HG02840 (cell line): ENCODE data around the gene ATP8A2.
"Not testable (repeated sequence)": the region's sequence is repeated elsewhere in the genome, so short reads cannot be mapped to it uniquely, and the experiment has no call there.

Experiments
- ATAC-seq: cut with Tn5 transposase; IDR thresholded peaks from one replicate; pipeline ENCODE4 v1.9.1; 2021; ENCODE audit warnings: mild to moderate bottlenecking, moderate library complexity, moderate number of reproducible peaks; ENCODE audit not compliant: unreplicated experiment, low FRiP score

ATP8A2 gene

DNA sequence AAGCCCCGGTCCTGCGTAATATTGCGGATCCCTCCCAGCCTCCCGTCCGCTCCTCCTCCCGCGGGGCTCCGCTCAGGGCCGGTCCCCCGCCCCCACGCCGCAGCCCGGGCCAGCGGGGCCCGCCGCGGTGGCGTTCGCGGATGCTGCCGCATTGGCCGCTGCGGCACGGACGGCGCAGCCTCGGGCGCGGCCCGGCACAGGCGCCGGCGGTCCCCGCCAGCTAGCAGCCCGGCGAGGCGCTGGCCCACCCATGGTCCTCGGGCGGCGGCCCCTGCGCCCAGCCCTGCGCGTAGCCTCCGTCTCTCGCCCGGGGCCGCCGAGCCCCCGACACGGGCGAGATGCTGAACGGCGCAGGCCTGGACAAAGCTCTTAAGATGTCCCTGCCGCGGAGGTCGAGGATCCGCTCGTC, at the start of gene ATP8A2:
Gene ATP8A2, plus strand, starts transcription at position 100 of the 409 bp plus-strand sequence. Its CDS starts 239 bp downstream, at position 339.
- ATAC-seq, result no peak

DNA sequence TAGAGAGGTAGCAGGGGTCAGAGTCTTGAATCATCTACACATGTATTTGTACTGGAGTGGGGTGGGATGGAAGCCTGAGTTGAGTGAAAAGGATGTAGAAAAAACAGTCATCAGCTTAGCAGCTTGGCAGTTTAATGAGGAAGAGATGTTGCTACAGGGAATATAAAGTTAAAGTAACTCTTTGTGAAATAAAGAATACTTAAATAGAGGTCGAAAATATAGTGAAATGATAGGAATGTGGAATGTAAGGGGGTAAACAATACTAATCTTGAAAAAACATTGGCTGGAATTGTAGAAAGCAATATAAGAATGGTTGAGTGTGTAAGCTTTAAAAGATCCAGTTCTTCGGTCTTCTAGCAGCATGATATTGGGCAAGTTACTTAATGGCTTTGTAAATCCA, 47.7 kb upstream of the ATP8A2 start:
- ATAC-seq, result no peak

DNA sequence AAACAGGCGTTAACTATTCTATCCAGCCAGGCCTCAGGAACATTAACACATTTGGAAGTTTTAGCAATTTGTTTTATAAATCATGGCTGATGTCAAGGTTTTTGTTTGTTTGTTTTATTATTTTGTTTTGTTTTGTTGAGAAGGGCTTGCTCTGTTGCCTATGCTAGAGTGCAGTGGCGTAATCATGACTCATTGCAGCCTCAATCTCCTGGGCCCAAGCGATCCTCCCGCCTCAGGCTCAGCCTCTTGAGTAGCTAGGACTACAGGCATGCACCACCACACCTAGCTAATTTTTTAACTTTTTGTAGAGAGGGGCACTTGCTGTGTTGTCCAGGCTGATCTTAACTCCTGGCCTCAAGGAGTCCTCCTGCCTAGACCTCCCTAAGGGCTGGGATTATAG, 42.1 kb upstream of the ATP8A2 start:
- no peak for ATAC-seq

DNA sequence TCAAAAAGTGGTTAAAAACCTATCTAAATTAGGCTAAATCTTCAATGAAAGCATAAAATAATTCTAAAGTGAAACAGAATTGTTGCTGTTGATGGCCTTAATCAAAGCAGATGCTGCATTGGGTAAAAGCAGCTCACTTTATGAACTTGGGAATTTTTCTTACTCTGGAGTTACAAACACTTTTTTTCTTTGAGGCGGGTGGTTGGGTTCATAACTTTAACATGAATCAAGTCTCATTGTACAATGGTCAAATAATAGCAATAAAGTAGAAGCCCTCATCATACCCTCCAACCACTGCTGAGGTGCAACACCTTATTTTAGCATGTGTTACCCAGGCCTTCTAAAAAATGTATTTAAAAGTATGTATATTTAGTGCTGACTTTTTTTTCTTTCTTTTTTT, 41.2 kb upstream of the ATP8A2 start:
- ATAC-seq, result no peak

DNA sequence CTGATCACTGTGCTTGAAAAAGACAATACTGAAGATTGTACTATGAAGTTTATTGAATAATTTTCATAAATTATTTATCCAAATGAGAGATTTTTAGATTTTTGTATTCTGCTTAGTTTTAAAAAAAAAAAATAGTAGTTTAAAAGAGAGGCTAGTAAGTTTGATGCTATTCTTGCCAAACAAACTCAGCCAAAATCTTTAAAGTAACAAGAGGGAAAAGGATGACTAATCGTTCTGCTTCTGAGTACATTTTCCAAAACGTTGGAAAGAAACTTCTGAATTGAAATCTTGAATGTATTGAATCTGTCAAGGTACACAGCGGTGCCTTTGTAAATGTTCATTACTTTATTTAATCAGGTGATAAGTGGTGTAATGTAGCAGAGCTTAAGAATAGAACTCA, 35.9 kb upstream of the ATP8A2 start:
- no peak for ATAC-seq

DNA sequence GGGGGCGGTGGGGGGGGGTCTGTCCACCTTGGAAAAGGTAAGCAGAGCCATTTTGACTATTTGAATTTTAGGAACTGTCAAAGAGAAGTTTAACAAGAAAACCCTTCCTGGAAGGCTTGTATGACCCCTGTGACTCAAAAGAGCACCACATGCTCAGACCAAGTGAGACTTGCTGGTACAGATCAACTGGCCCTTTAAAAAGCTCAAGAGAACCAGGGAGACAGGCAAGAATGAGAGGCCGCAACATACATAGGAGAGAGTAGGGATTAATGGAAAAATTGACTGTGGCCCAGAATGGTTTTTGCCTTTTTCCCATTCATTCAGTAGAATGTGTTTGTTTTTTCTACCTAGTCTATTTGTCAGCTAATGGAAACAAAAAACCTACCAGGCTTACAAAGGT, 26.2 kb upstream of the ATP8A2 start:
- no peak for ATAC-seq

DNA sequence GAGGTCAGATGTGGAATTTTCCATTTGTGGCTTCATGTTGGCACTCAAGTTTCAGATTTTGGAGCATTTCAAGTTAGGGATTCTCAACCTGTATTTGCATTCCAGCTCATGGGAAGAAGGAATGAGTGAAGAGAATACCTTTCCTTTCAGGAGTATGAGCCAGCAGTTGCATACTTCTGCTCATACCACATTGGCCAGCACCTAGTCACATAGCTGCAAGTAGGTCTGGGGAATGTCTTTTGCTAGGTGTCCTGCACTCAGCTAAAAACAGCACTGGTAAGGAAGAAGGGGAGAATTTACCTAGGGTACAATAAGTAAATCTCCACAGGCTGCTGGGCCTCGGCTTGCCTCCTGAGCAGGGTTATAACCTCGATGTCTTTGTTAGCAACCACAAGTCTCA, 24.6 kb upstream of the ATP8A2 start:
- no peak for ATAC-seq

DNA sequence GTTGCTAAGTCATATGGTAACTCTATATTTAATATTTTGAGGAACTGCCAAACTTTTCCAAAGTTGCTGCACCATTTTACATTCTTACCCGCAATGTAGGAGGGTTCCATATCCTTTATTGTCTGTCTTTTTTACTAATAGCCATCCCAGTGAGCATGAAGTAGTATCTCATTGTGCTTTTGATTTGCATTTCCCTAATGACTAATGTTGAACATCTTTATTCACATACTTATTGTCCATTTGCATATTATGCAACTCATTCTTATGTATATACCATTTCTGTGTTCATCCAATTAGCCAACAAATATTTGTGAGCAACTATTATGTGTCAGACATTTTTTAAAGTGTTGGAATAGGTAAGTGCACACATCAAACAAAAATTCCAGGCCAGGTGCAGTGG, 20.4 kb upstream of the ATP8A2 start:
- ATAC-seq, result no peak

DNA sequence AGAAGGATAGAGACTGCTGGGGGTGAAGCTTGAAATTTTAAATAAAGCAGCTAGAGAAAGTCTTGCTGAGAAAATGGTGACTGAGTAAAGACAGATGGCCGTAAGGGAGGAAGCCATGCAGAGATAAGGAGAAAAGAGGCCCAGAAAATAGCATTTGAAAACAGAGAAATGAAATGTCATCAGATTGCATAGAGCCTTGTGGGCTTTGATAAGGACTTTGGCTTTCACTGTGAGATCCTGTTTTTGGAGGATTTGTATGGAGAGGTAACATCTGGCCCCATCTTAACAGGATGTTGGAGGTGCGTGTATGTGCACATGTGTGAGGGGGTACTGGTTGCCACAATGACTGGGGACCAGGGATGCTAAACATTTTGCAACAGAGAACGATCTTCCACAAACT, 19.5 kb upstream of the ATP8A2 start:
- no peak for ATAC-seq

DNA sequence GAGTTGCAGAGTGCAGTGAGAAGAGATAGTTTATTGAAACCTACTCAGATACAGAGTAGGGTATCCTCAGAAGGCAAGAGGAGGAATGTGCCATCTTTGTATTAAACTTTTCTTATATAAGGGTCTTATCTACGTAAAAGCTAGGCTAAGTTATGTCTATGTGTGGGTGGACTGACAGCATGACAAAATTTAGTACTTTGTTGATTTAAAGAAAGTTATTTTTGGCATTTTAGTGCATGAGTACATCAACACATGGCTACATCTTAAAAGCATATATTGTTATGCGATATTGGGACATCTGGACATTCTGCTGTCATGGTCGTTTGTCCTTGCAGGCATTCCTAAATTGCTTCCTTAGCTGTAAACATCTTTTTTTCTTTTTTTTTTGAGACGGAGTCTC, 19.0 kb upstream of the ATP8A2 start:
- no peak for ATAC-seq

DNA sequence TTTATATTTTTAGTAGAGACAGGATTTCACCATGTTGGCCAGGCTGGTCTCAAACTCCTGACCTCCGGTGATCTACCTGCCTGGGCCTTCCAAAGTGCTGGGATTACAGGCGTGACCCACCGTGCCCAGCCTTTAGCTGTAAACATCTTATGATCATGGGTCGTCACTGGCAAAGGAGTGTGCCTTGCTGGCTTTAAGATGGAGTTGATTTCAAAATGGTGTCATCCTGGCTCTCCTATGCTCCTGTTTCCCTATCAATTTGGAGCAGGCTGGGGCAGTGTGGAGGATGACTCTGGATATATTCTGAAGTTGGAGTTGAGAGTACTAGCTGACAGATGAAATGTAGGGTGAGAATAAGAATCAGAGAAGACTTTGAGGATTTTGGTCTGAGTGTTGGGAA, 18.4 kb upstream of the ATP8A2 start:
- ATAC-seq, result no peak

DNA sequence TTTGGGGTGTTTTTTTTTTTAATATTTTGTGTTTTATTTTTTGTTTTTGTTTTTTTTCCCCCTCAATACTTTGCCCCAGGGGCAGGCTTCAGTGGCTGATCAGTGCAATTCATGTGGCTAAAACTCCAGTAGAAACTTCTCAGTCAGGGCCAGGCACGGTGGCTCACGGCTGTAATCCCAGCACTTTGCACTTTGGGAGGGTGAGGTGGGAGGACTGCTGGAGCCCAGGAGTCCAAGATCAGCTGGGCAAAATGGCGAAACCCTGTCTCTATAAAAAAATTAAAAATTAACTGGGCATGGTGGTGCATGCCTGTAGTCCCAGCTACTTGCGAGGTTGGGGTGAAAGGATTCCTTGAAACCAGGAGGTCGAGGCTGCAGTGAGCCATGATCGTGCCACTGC, 17.4 kb upstream of the ATP8A2 start:
- ATAC-seq, result no peak

DNA sequence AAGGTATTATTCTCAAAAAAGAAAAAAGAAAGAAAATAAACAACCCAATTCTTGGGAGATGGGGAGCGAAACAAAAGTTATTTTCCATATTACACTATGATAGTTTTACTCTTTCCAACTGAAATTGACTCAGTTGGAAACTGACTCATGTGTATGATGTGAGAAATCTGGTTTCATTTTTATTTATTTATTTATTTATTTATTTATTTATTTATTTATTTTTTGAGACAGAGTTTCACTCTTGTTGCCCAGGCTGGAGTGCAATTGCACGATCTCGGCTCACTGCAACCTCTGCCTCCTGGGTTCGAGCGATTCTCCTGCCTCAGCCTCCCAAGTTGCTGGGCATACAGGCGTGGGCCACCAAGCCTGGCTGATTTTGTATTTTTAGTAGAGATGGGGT, 11.3 kb upstream of the ATP8A2 start:
- not testable (repeated sequence) for ATAC-seq

DNA sequence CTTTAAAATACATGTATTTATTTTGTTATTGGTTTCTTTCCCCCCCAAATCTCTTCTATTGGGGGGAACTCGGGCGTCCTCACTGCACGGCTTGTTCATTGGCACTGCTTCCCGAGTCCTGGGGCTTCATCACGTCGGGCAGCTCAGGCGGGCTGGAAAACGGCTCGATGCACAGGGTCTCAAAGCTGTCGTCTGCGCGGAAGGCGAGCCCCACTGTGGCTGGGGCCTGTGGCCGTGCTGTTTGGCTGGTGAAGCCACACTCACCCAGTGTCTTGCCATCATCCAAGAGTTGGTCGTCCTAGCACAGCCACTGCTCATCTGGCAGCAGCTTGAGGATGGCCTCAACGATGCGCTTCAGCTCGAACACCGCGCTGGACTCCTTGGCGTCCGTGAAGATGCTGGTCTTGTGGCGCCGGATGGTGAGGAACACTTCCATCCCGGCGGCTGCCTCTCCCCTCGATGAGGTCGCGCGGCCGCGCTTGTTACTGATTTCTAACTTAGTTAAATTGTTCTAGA, 6.0 kb upstream of the ATP8A2 start:
- no peak for ATAC-seq

DNA sequence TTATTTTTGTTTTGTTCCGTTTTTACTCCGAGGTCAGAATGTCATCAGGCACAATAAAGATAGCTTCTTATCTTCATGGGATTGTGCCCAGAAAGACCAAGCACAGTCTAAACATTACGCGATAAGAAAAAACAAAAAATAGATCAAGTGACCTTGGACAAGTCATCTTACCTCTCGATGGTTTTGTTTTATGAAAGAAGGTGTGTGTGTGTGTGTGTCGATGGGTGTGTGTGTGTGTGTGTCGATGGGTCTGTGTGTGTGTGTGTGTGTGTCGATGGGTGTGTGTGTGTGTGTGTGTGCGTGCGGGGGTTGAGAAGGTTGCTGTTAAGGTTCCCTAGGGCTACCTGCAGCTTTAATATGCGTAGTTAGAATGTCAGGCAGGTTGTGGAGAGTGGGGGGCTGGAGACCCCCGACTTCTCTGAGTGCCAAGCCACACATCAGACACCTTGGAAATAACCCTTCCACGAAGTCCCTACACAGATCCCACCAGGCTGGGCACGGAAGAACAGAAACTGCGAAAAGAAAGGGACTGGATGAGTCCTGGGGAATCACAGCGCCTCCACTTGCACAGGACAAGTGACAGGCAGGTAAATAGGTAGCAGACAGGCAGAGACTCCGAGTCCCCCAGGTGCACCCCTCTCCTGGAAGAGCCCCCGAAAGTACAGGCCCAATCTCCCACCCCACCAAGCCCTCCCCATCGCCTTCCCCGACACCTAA, 458 bp upstream of the ATP8A2 start:
- no peak for ATAC-seq

DNA sequence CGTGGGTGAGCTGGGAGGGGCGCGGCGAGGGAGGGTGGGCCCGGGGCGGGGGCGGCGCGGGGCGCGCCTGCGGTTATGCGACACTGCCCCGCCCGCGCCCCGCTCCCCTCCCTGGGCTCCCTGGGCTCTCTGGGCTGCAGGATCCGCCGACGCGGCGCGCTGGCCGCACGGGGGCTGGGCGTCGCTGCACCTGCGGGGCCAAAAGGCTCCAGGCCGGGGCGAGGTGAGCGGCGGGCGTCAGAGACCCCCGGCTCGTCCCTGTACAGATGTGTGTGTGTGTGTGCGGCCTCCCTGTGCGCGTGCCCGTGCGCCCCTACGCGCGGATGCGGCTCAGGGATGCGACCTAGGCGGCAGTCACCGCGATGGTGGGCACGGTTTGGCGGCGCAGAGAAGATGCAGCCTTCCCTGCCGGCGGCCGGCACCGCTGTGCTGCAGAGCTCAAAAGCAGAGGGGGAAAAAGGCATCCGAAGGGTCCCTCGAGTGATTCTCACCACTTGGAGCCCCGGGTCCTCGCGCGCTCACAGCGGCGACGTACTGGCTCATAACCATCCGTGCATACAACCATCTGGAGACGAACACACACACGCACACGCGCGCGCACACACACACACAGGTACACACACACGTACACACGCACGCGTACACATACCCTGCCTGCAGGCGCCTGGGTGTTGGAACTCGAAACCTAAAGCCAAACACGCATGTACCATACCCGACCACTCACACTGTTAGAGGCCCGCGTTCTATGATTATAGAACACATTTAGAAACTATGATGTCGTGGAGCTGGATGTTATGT, 709 bp downstream of the ATP8A2 start:
- ATAC-seq, result no peak

DNA sequence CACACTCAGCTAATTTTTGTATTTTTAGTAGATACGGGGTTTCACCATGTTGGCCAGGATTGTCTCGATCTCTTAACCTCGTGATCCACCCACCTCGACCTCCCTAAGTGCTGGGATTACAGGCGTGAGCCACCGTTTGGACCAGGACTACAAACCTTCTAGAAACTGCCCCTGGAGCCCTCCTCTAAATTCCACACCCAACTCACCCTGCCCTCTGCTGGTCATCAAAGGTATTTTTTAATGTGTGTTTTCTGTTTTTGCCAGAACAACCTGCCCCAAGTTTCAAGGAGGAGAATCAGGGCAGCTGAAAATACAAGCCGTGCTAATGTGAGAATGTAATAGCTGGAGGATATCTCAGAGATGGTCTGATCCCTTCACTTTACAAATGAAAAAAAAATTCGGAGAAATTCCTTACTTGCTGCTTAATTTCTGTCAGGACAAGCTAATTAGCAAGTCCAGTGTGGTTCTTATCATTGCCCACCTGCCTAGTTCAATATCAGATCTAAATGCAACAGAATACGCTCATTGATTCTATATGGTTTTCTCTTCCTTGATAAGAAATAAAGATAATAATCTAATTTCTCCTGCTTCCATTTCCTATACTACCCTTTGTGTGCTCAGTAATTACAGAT, 4.1 kb downstream of the ATP8A2 start:
- ATAC-seq, result no peak

DNA sequence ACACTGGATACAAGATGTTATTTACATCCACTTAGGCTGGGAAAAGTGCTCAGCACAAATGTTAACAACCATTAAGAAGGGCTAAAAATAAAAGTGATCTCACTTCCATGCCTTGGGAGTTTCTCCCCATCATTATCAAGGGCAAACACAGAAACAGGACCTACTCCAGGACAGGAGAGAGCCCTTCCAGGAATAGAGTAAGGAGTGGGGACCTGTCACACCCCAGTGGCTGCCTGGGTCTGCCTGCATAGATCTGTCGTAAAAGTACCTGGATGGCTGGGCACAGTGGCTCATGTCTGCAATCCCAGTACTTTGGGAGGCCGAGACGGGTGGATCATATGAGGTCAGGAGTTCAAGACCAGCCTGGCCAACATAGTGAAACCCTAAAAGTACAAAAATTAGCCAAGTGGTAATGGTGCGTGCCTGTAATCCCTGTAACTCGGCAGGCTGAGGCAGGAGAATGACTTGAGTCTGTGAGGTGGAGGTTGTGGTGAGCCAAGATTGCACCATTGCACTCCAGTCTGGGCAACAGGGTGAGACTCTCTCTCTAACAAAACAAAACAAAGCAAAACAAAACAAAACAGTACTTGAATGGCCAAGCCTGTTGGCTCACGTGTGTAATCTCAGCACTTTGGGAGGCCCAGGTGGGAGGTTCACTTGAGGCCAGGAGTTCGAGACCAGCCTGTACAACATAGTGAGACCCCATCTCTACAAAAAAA, 5.6 kb downstream of the ATP8A2 start:
- no peak for ATAC-seq

DNA sequence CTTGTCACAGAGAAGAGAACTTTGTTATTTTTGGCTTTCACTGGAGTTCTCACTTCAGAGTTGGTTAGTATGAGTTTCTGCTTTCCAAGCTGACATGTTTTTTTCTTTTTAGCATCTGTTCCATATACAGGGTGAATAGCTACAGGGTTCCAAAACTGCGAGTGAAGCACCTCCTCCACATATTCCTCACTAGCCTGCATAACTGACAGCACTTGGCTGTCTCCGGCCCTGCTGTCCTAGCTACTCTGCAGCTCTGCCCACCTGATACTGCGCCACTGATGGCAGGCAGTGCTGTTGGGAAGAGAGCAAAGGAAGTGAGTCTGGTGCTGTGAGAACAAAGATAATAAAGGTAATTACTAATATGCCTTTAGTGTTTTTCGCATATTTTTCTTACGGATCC, 6.8 kb downstream of the ATP8A2 start:
- ATAC-seq, result no peak

DNA sequence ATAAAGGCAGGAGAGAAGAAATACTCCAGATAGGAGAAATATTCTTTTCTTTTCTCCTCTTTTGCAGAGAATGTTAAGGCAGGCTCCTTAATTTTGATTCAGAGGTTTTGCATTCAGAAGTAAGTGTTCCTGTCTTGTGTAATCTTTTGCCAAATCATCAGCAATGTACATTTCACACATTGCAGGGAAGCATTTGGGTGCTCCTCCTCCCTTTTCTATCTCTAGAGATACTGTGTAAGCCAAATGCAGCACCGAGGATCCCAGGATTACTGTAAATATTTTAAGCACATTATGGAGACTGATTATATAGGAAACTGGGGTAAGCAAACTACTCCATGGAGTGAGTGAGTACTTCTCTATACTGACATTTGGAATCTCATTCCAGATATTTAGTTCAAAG, 7.2 kb downstream of the ATP8A2 start:
- no peak for ATAC-seq

DNA sequence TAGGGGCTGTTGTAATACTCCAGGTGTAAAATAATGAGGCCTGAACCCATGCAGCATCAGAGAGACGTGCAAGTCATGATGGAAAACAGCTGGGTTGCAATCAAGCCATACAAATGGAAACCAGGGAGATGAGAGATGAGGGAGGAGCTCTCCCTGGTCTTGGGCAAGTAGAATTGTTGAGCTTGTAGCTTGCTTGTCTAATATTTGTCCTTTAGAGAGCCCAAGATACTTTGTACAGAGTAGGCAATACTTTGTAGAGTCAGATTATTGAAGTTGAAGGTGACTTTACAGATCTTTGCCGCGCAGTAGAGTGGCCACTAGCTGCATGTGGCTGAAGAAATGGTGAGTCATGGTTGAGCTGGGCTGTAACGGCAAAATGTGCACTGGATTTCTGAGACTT, 8.3 kb downstream of the ATP8A2 start:
- no peak for ATAC-seq
